B cell (primary cell): ENCODE data around the gene RAPGEF5. TPM values are rescaled to one million over a fixed set of nuclear protein-coding genes. Genes with fewer than 3 reads are reported as not detected.

Source experiments
- ATAC-seq: fragments of 200-7000 bp; cut with Tn5 transposase; one replicate; pipeline ENCODE4 v1.10.0; 2021; ENCODE audit warnings: low read depth, mild to moderate bottlenecking, moderate number of reproducible peaks, moderate library complexity
- CTCF ChIA-PET: fragments of 350-600 bp; sonication (Branson Sonifier 250); formaldehyde crosslinking; loops from one replicate; lab custom pipeline; 2021; ENCODE audit warnings: antibody characterized with exemption, inconsistent platforms; lab: Charles Lee
- POLR2A ChIA-PET: fragments of 350-600 bp; sonication (Branson Sonifier 250); formaldehyde crosslinking; loops from one replicate; lab custom pipeline; 2021; ENCODE audit warnings: antibody characterized with exemption; lab: Charles Lee
- DNase-seq: peaks from one replicate; pipeline ENCODE4 v3.0.0; 2013
- H2AFZ ChIP-seq: 2 replicates; pipeline ENCODE4 v1.6.1; 2012; ENCODE audit warnings: mild to moderate bottlenecking, low read depth, low read length; ENCODE audit not compliant: insufficient read depth, poor library complexity, severe bottlenecking
- H3K27ac ChIP-seq, 2 donors: 1 replicate in 1 of 2; 2 replicates in 1 of 2; pipeline ENCODE4 v1.5.1; 2012 to 2013; ENCODE audit warnings: low read length in 2 of 2, mild to moderate bottlenecking in 2 of 2, moderate library complexity in 1 of 2
- H3K27me3 ChIP-seq, 4 experiments: fragments of 200-600 bp in 1 of 4; sonication (generic) in 1 of 4; replicated peaks in 1 of 4; 1 replicate in 2 of 4; 2 replicates in 2 of 4; pipeline versions ENCODE4 v1.6.1 to v1.7.0; 2013 to 2016; ENCODE audit warnings: low read length in 3 of 4, mild to moderate bottlenecking in 2 of 4, mixed read lengths in 1 of 4, moderate library complexity in 1 of 4; ENCODE audit not compliant: insufficient read depth in 4 of 4, control insufficient read depth in 3 of 4; ENCODE audit errors: control extremely low read depth in 1 of 4
- H3K36me3 ChIP-seq, 2 experiments: replicated peaks in 1 of 2; 1 replicate in 1 of 2; 2 replicates in 1 of 2; pipeline versions ENCODE4 v1.6.1 to v1.7.1; 2013; ENCODE audit warnings: low read length in 1 of 2; ENCODE audit not compliant: insufficient read depth in 2 of 2, control insufficient read depth in 1 of 2; ENCODE audit errors: control extremely low read depth in 1 of 2, extremely low read depth in 1 of 2
- H3K4me1 ChIP-seq, 2 donors: fragments of 200-600 bp in 1 of 2; sonication (generic) in 1 of 2; 1 replicate in 1 of 2; 2 replicates in 1 of 2; pipeline versions ENCODE4 v1.5.1 to v1.6.1; 2013 to 2017; ENCODE audit warnings: low read length in 2 of 2; ENCODE audit not compliant: control insufficient read depth in 2 of 2, insufficient read depth in 2 of 2
- H3K4me2 ChIP-seq: replicated peaks from 2 replicates; pipeline ENCODE3; 2012; ENCODE audit warnings: mild to moderate bottlenecking, low read depth, low read length; ENCODE audit not compliant: poor library complexity, severe bottlenecking
- H3K4me3 ChIP-seq, 5 experiments: fragments of 200-600 bp in 1 of 5; sonication (generic) in 1 of 5; 1 replicate in 3 of 5; 2 replicates in 2 of 5; pipeline versions ENCODE4 v1.5.1 to v1.7.0; 2011 to 2016; ENCODE audit warnings: low read length in 4 of 5, mild to moderate bottlenecking in 4 of 5, low read depth in 2 of 5, control low read depth in 1 of 5, moderate library complexity in 1 of 5; ENCODE audit not compliant: insufficient read depth in 1 of 5; ENCODE audit errors: control extremely low read depth in 1 of 5, extremely low read depth in 1 of 5
- H3K79me2 ChIP-seq: fragments of 200-600 bp; sonication (generic); one replicate; pipeline ENCODE4 v1.6.0; 2016; ENCODE audit warnings: low read length; ENCODE audit not compliant: control insufficient read depth, insufficient read depth
- H3K9ac ChIP-seq: fragments of 200-600 bp; sonication (generic); 2 replicates; pipeline ENCODE4 v1.6.1; 2017; ENCODE audit warnings: mild to moderate bottlenecking, low read length, moderate library complexity
- H3K9me3 ChIP-seq, 3 donors: one replicate each; pipeline versions ENCODE4 v1.6.1 to v1.7.1; 2013; ENCODE audit warnings: low read length in 2 of 3; ENCODE audit not compliant: control insufficient read depth in 2 of 3, insufficient read depth in 1 of 3; ENCODE audit errors: control extremely low read depth in 1 of 3
- H4K20me1 ChIP-seq: 2 replicates; pipeline ENCODE4 v1.6.0; 2012; ENCODE audit warnings: mild to moderate bottlenecking, low read length; ENCODE audit not compliant: insufficient read depth, control insufficient read depth, poor library complexity, severe bottlenecking
- H3K27ac Mint-ChIP-seq: one replicate; pipeline ENCODE4 v1.8.0; 2021; ENCODE audit warnings: mixed read lengths
- H3K27me3 Mint-ChIP-seq: one replicate; pipeline ENCODE4 v1.8.0; 2021; ENCODE audit warnings: mixed read lengths
- H3K4me1 Mint-ChIP-seq: one replicate; pipeline ENCODE4 v1.8.0; 2021; ENCODE audit warnings: mixed read lengths
- H3K4me3 Mint-ChIP-seq: one replicate; pipeline ENCODE4 v1.8.0; 2021; ENCODE audit warnings: mixed read lengths
- H3K9me3 Mint-ChIP-seq: one replicate; pipeline ENCODE4 v1.8.0; 2022; ENCODE audit warnings: mixed read lengths; ENCODE audit not compliant: insufficient read depth
- CTCF ChIP-seq: fragments of 200-600 bp; IDR thresholded peaks from one replicate; pipeline ENCODE4 v1.8.0; 2022; ENCODE audit warnings: antibody characterized with exemption, mild to moderate bottlenecking
- EZH2 ChIP-seq: IDR thresholded peaks from 2 replicates; pipeline ENCODE4 v1.6.1; 2012; ENCODE audit warnings: borderline replicate concordance, low read depth, mild to moderate bottlenecking, moderate library complexity, low read length; ENCODE audit not compliant: insufficient read depth, poor library complexity, severe bottlenecking
- WGBS: methylation state at CpG from one replicate; pipeline ENCODE4 v1.1.5; 2013; ENCODE audit warnings: missing lambda C conversion rate; ENCODE audit not compliant: insufficient coverage; 5-methylcytosine and 5-hydroxymethylcytosine counted together
- intact Hi-C: fragments of 100-400 bp; cut with micrococcal nuclease; formaldehyde crosslinking; loops from one replicate; pipeline ENCODE4 v1.10.0; 2022
- polyA plus RNA-seq: library from polyadenylated mRNA; depleted of rRNA; stranded (reverse); fragments of >200 nt; gene quantifications from 2 replicates; pipeline ENCODE4 v1.2.3, GENCODE V29; 2012
- total RNA-seq, 2 donors: library from RNA; stranded (reverse); fragments of 120-200 nt in 1 of 2; gene quantifications; 1 replicate in 1 of 2; 2 replicates in 1 of 2; pipeline versions ENCODE4 v1.2.3 to v1.2.4, GENCODE V29; 2013 to 2022

The RAPGEF5 gene
- total and polyA plus RNA-seq, 2 donors (not counting 1 experiment from before 2014, with no cell fraction given), result 1.5 to 37.6 TPM

DNA sequence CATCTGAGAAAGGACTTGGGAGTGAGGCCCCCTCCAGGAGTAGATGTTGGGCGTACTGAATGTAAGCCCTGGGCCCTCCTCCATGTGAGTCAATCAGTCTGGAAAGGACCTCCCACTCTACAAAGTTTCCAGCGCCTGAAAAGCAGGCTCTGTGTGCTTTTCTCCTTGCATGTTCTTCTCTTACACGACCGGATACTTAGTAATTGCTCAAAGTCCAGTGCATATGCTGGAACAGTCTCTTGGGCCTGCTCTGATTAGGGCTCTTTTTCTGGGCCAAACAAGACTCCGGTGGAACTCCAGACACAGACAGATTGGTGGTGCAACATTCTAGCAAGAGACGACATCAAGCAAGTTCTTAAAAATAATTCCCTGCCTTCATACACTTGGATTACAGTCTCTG is 38.3 kb upstream of the RAPGEF5 start:
- no peak for ATAC-seq
- Mint-ChIP-seq H3K27ac (no peak overlapping the region), H3K27me3 (peaks cover 14% of the 10 kb centered on the region), H3K4me3 (no peak overlapping the region), H3K4me1 (peaks cover 4% of the 10 kb centered on the region), H3K9me3 (no peaks in the 10 kb centered on the region)
- intact Hi-C loops, result no loop called here
- Histone ChIP-seq H4K20me1 (no peaks in the 10 kb centered on the region), H2AFZ (no peak overlapping the region), H3K36me3 (no peaks in the 10 kb centered on the region), H3K4me2 (no peak overlapping the region), H3K9ac (no peak overlapping the region), H3K79me2 (no peaks in the 10 kb centered on the region), H3K9me3 (no peaks in the 10 kb centered on the region), H3K27me3 (no peaks in the 10 kb centered on the region), H3K4me3 (no peak overlapping the region), H3K27ac (no peak overlapping the region), H3K4me1 (no peaks in the 10 kb centered on the region)
- ChIA-PET POLR2A (no interaction called here), CTCF (no interaction called here)
- no CpG with 5 or more reads among the region's 6 CpGs for WGBS
- no peak for TF ChIP-seq CTCF
- TF ChIP-seq EZH2, result no peak
- DNase-seq, result no peak

GRCh38 chr7:22394739-22395138 is 37.8 kb upstream of the RAPGEF5 start:
- 82% methylated on average over 3 of the region's 3 CpGs for WGBS
- CTCF ChIA-PET, result no interaction called here
- Histone ChIP-seq H3K27ac (no peak overlapping the region), H3K4me1 (no peaks in the 10 kb centered on the region), H3K79me2 (no peaks in the 10 kb centered on the region), H4K20me1 (no peaks in the 10 kb centered on the region), H3K4me2 (no peak overlapping the region), H3K9me3 (no peaks in the 10 kb centered on the region), H3K9ac (no peak overlapping the region), H2AFZ (no peak overlapping the region), H3K36me3 (no peaks in the 10 kb centered on the region), H3K27me3 (no peaks in the 10 kb centered on the region), H3K4me3 (no peak overlapping the region)
- ATAC-seq, result no peak
- Mint-ChIP-seq H3K9me3 (no peaks in the 10 kb centered on the region), H3K4me1 (peaks cover 4% of the 10 kb centered on the region), H3K27me3 (peaks cover 14% of the 10 kb centered on the region), H3K27ac (no peak overlapping the region), H3K4me3 (no peak overlapping the region)
- no peak for DNase-seq
- intact Hi-C loops, result no loop called here
- TF ChIP-seq CTCF (no peak), EZH2 (no peak)
- POLR2A ChIA-PET, result no interaction called here
